SU-DHL-6 (cell line): ENCODE data around the gene LIMD2.
"Not testable (repeated sequence)": the region's sequence is repeated elsewhere in the genome, so short reads cannot be mapped to it uniquely, and the experiment has no call there.

Source experiments
- H2AFZ ChIP-seq: fragments of 200-600 bp; sonication (generic); 2 replicates; pipeline ENCODE4 v1.6.1; 2014; ENCODE audit warnings: low read depth, mild to moderate bottlenecking, moderate library complexity, mixed read lengths, antibody characterized with exemption, low read length; ENCODE audit not compliant: severe bottlenecking
- H3F3A ChIP-seq: fragments of 200-600 bp; shearing (Covaris generic); 2 replicates; pipeline ENCODE4 v1.6.0; 2016; ENCODE audit warnings: antibody characterized with exemption, mild to moderate bottlenecking; ENCODE audit not compliant: insufficient read depth
- H3K27ac ChIP-seq: fragments of 200-600 bp; sonication (generic); 2 replicates; pipeline ENCODE4 v1.5.1; 2016; ENCODE audit warnings: low read depth, mild to moderate bottlenecking, low read length, moderate library complexity, mixed read lengths
- H3K27me3 ChIP-seq: fragments of 200-600 bp; sonication (generic), shearing (Covaris generic); 2 replicates; pipeline ENCODE4 v1.6.0; 2014; ENCODE audit warnings: mild to moderate bottlenecking, low read length
- H3K36me3 ChIP-seq: fragments of 200-600 bp; sonication (generic); 2 replicates; pipeline ENCODE4 v1.6.1; 2014; ENCODE audit warnings: mild to moderate bottlenecking, low read length, mixed read lengths
- H3K4me2 ChIP-seq: fragments of 300-600, 200-600 bp; shearing (Covaris generic), sonication (generic); 2 replicates; pipeline ENCODE4 v1.6.0; 2014; ENCODE audit warnings: low read length, low read depth, mild to moderate bottlenecking; ENCODE audit not compliant: poor library complexity, severe bottlenecking
- H3K4me3 ChIP-seq: fragments of 200-600 bp; sonication (generic); 2 replicates; pipeline ENCODE4 v1.5.1; 2014; ENCODE audit warnings: antibody characterized with exemption, low read length, mild to moderate bottlenecking, mixed read lengths; ENCODE audit not compliant: insufficient read depth, poor library complexity, severe bottlenecking
- H3K79me2 ChIP-seq: fragments of 200-600 bp; sonication (generic); 2 replicates; pipeline ENCODE4 v1.6.1; 2014; ENCODE audit warnings: mild to moderate bottlenecking, low read length, moderate library complexity; ENCODE audit not compliant: insufficient read depth
- H3K9ac ChIP-seq: fragments of 200-600 bp; sonication (generic); 2 replicates; pipeline ENCODE4 v1.7.0; 2014; ENCODE audit warnings: mild to moderate bottlenecking, low read length
- H3K9me2 ChIP-seq: fragments of 200-600 bp; sonication (generic); replicated peaks from 2 replicates; pipeline ENCODE4 v1.6.1; 2014; ENCODE audit warnings: low read length; ENCODE audit not compliant: insufficient read depth
- H3K9me3 ChIP-seq: fragments of 200-600 bp; sonication (generic); 2 replicates; pipeline ENCODE4 v1.6.1; 2014; ENCODE audit warnings: low read length, mixed read lengths; ENCODE audit not compliant: insufficient read depth
- H4K20me1 ChIP-seq: fragments of 200-600 bp; sonication (generic); 2 replicates; pipeline ENCODE4 v1.6.1; 2014; ENCODE audit warnings: low read depth, mild to moderate bottlenecking, antibody characterized with exemption, low read length, moderate library complexity, mixed read lengths
- EZH2phosphoT487 ChIP-seq: fragments of 200-600 bp; sonication (generic), shearing (Covaris generic); conservative IDR thresholded peaks from 2 replicates; pipeline ENCODE4 v1.6.1; 2018; ENCODE audit warnings: mild to moderate bottlenecking, antibody characterized with exemption, low read length, moderate library complexity, mixed read lengths
- TF ChIP-seq, protein P1 (sequence below): fragments of 200-600 bp; sonication (generic); IDR thresholded peaks from one replicate; pipeline ENCODE4 v1.5.1; 2017; ENCODE audit warnings: antibody characterized with exemption, mild to moderate bottlenecking, low read length, moderate library complexity; ENCODE audit not compliant: insufficient read depth, poor library complexity, severe bottlenecking

Gene LIMD2

GRCh38 chr17:63740464-63741142 is 40.7 kb upstream of the LIMD2 start:
- H4K20me1 ChIP-seq = no peaks in the 10 kb centered on the region
- H3K9me3 ChIP-seq = no peaks in the 10 kb centered on the region
- peaks cover 2% of the 10 kb centered on the region; the same call in 1 of the 2 replicates for H3K36me3 ChIP-seq
- peaks cover 30% of the 10 kb centered on the region for H3F3A ChIP-seq
- H3K9ac ChIP-seq = peak overlapping the region; percentile 96
- no peaks in the 10 kb centered on the region for H3K27me3 ChIP-seq
- H3K79me2 ChIP-seq = peaks cover 26% of the 10 kb centered on the region
- H2AFZ ChIP-seq = peak overlapping the region; percentile 69
- peak overlapping the region; percentile 93 for H3K4me2 ChIP-seq
- H3K27ac ChIP-seq = peak overlapping the region; percentile 72
- TF ChIP-seq EZH2phosphoT487 = no peak
- TF ChIP-seq, protein P1, sequence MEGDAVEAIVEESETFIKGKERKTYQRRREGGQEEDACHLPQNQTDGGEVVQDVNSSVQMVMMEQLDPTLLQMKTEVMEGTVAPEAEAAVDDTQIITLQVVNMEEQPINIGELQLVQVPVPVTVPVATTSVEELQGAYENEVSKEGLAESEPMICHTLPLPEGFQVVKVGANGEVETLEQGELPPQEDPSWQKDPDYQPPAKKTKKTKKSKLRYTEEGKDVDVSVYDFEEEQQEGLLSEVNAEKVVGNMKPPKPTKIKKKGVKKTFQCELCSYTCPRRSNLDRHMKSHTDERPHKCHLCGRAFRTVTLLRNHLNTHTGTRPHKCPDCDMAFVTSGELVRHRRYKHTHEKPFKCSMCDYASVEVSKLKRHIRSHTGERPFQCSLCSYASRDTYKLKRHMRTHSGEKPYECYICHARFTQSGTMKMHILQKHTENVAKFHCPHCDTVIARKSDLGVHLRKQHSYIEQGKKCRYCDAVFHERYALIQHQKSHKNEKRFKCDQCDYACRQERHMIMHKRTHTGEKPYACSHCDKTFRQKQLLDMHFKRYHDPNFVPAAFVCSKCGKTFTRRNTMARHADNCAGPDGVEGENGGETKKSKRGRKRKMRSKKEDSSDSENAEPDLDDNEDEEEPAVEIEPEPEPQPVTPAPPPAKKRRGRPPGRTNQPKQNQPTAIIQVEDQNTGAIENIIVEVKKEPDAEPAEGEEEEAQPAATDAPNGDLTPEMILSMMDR = no peak
- peak overlapping the region; percentile 95 for H3K4me3 ChIP-seq
- H3K9me2 ChIP-seq = no peaks in the 10 kb centered on the region

GRCh38 chr17:63735691-63736090 is 35.8 kb upstream of the LIMD2 start:
- TF ChIP-seq EZH2phosphoT487 = no peak
- H3K9me3 ChIP-seq = no peaks in the 10 kb centered on the region
- no peaks in the 10 kb centered on the region for H3K36me3 ChIP-seq
- no peaks in the 10 kb centered on the region for H3K9me2 ChIP-seq
- H4K20me1 ChIP-seq = no peaks in the 10 kb centered on the region
- no peak overlapping the region for H3K9ac ChIP-seq
- no peak overlapping the region for H3K4me3 ChIP-seq
- no peaks in the 10 kb centered on the region for H3K27me3 ChIP-seq
- H3F3A ChIP-seq = peaks cover 4% of the 10 kb centered on the region; the same call in 1 of the 2 replicates
- no peak overlapping the region for H2AFZ ChIP-seq
- no peak overlapping the region for H3K4me2 ChIP-seq
- no peak overlapping the region for H3K27ac ChIP-seq
- peaks cover 18% of the 10 kb centered on the region for H3K79me2 ChIP-seq

DNA sequence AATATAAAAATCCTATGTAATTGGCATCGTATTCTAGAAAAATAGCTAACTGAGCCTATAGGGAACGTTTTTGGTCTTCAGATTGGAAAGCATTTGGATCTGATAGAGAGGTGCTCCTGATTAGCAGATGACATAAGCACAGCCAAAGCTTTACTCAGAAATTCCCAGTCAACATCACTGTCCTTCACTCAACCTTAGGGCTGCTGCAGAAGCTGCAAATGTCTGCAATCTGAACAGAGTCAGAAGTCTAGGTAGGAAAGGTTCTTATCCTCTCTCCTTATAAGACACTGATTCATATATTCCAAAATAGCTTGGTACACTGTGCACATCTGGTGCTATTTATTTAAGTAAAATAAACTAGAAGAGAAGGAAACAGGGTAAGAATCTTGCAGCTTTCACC is 22.5 kb upstream of the LIMD2 start:
- H3K9me2 ChIP-seq = no peaks in the 10 kb centered on the region
- no peaks in the 10 kb centered on the region for H3K27me3 ChIP-seq
- no peak for TF ChIP-seq EZH2phosphoT487
- TF ChIP-seq, protein P1 = no peak
- H3F3A ChIP-seq = peaks cover 15% of the 10 kb centered on the region
- H3K4me2 ChIP-seq = no peak overlapping the region
- H3K27ac ChIP-seq = no peak overlapping the region
- H3K79me2 ChIP-seq = no peaks in the 10 kb centered on the region
- H3K9me3 ChIP-seq = no peaks in the 10 kb centered on the region
- H3K36me3 ChIP-seq = peaks cover 13% of the 10 kb centered on the region; the same call in 1 of the 2 replicates
- H2AFZ ChIP-seq = no peak overlapping the region
- H4K20me1 ChIP-seq = no peaks in the 10 kb centered on the region
- H3K9ac ChIP-seq = no peak overlapping the region
- no peak overlapping the region for H3K4me3 ChIP-seq

GRCh38 chr17:63720194-63720593 is 20.3 kb upstream of the LIMD2 start:
- H3K27me3 ChIP-seq, H3K9me2 ChIP-seq, H3K36me3 ChIP-seq, H3K4me3 ChIP-seq, H3K27ac ChIP-seq, H3K4me2 ChIP-seq, H3K79me2 ChIP-seq, H4K20me1 ChIP-seq, H3K9ac ChIP-seq, H3K9me3 ChIP-seq, H2AFZ ChIP-seq: not testable (repeated sequence)
- H3F3A ChIP-seq = peaks cover 13% of the 10 kb centered on the region; the same call in 1 of the 2 replicates
